IMR-90 (cell line): Measurements from ENCODE around the gene IGSF3. TPM values are rescaled to one million over a fixed set of nuclear protein-coding genes. Genes with fewer than 3 reads are reported as not detected.
"Not testable (repeated sequence)": the region's sequence is repeated elsewhere in the genome, so short reads cannot be mapped to it uniquely, and the experiment has no call there.

Experiments used
- ATAC-seq: fragments of 200-7000 bp; cut with Tn5 transposase; 2 replicates; pipeline ENCODE4 v1.9.1; 2020; ENCODE audit warnings: low read depth, mild to moderate bottlenecking, moderate library complexity
- BruUV-seq: library from RNA; stranded (reverse); fragments of 400-500 nt; replicated peaks from 2 replicates; lab custom pipeline; 2021; lab: Mats Ljungman, UMichigan
- CTCF ChIA-PET: fragments of 300-600 bp; formaldehyde crosslinking; extraction: SDS; loops from one replicate; lab custom pipeline; 2021; ENCODE audit warnings: antibody characterized with exemption; lab: Yijun Ruan, JAX
- POLR2A ChIA-PET: fragments of 300-600 bp; sonication (Branson Sonifier 250); formaldehyde crosslinking; loops from one replicate; lab custom pipeline; 2022; ENCODE audit warnings: antibody characterized with exemption; ENCODE audit not compliant: unreplicated experiment; lab: Charles Lee
- DNase-seq: peaks from one replicate; pipeline ENCODE4 v3.0.0; 2013
- H2AFZ ChIP-seq: replicated peaks from 2 replicates; pipeline ENCODE3; 2013; ENCODE audit warnings: low read length, mild to moderate bottlenecking; ENCODE audit not compliant: poor library complexity
- H2AK5ac ChIP-seq: 2 replicates; pipeline ENCODE4 v1.6.1; 2013; ENCODE audit warnings: low read depth, low read length, inconsistent platforms
- H2AK9ac ChIP-seq: replicated peaks from 2 replicates; pipeline ENCODE3; 2013; ENCODE audit warnings: mild to moderate bottlenecking, low read depth, low read length, moderate library complexity; ENCODE audit not compliant: poor library complexity
- H2BK120ac ChIP-seq: 2 replicates; pipeline ENCODE4 v1.6.1; 2013; ENCODE audit warnings: low read depth, low read length, inconsistent platforms
- H2BK15ac ChIP-seq: 3 replicates; pipeline ENCODE4 v1.6.1; 2013; ENCODE audit warnings: low read depth, low read length, inconsistent platforms
- H2BK20ac ChIP-seq: 2 replicates; pipeline ENCODE4 v1.6.1; 2013; ENCODE audit warnings: low read depth, mild to moderate bottlenecking, inconsistent platforms, low read length, moderate library complexity
- H2BK5ac ChIP-seq: 2 replicates; pipeline ENCODE4 v1.6.1; 2013; ENCODE audit warnings: mild to moderate bottlenecking, low read depth, low read length, inconsistent platforms; ENCODE audit not compliant: poor library complexity, severe bottlenecking
- H3K14ac ChIP-seq: replicated peaks from 2 replicates; pipeline ENCODE4 v1.6.1; 2013; ENCODE audit warnings: low read depth, low read length, inconsistent platforms
- H3K18ac ChIP-seq: 2 replicates; pipeline ENCODE4 v1.6.1; 2013; ENCODE audit warnings: low read depth, low read length, control low read depth
- H3K23ac ChIP-seq: 2 replicates; pipeline ENCODE4 v1.6.1; 2013; ENCODE audit warnings: low read depth, low read length, inconsistent platforms
- H3K27ac ChIP-seq: 2 replicates; pipeline ENCODE4 v1.5.1; 2013; ENCODE audit warnings: mild to moderate bottlenecking, control low read depth, low read length; ENCODE audit not compliant: insufficient read depth
- H3K27me3 ChIP-seq: 2 replicates; pipeline ENCODE4 v1.6.1; 2013; ENCODE audit warnings: low read length; ENCODE audit not compliant: control insufficient read depth, insufficient read depth
- H3K36me3 ChIP-seq: 2 replicates; pipeline ENCODE4 v1.6.1; 2013; ENCODE audit warnings: low read length, mixed read lengths; ENCODE audit not compliant: control insufficient read depth, insufficient read depth
- H3K4ac ChIP-seq: 2 replicates; pipeline ENCODE4 v1.6.1; 2013; ENCODE audit warnings: low read depth, low read length, inconsistent platforms
- H3K4me1 ChIP-seq: 2 replicates; pipeline ENCODE4 v1.6.1; 2013; ENCODE audit warnings: low read length, mixed read lengths; ENCODE audit not compliant: control insufficient read depth, insufficient read depth
- H3K4me2 ChIP-seq: 2 replicates; pipeline ENCODE4 v1.6.1; 2013; ENCODE audit warnings: low read depth, mild to moderate bottlenecking, control low read depth, low read length, moderate library complexity
- H3K4me3 ChIP-seq: 2 replicates; pipeline ENCODE4 v1.5.1; 2013; ENCODE audit warnings: low read depth, mild to moderate bottlenecking, control low read depth, low read length, moderate library complexity; ENCODE audit not compliant: insufficient read depth
- H3K56ac ChIP-seq: 2 replicates; pipeline ENCODE4 v1.6.1; 2013; ENCODE audit warnings: low read length, inconsistent platforms; ENCODE audit not compliant: insufficient read depth; ENCODE audit errors: extremely low read depth
- H3K79me1 ChIP-seq, 2 experiments: 2 replicates each; pipeline ENCODE4 v1.6.1; 2013; ENCODE audit warnings: low read length in 2 of 2, inconsistent platforms in 1 of 2, low read depth in 1 of 2
- H3K9ac ChIP-seq: 2 replicates; pipeline ENCODE4 v1.6.1; 2013; ENCODE audit warnings: low read depth, low read length, control low read depth
- H3K9me1 ChIP-seq: 2 replicates; pipeline ENCODE4 v1.6.1; 2013; ENCODE audit warnings: low read length, inconsistent platforms; ENCODE audit not compliant: insufficient read depth
- H3K9me3 ChIP-seq: 2 replicates; pipeline ENCODE4 v1.6.1; 2013; ENCODE audit warnings: low read length; ENCODE audit not compliant: control insufficient read depth, insufficient read depth
- H4K20me1 ChIP-seq: 2 replicates; pipeline ENCODE4 v1.6.1; 2013; ENCODE audit warnings: low read length, inconsistent platforms; ENCODE audit not compliant: insufficient read depth
- H4K5ac ChIP-seq: 2 replicates; pipeline ENCODE4 v1.6.1; 2013; ENCODE audit warnings: mild to moderate bottlenecking, low read depth, low read length, control low read depth
- H4K8ac ChIP-seq, 2 experiments: 2 replicates each; pipeline ENCODE4 v1.6.1; 2013; ENCODE audit warnings: low read depth in 2 of 2, low read length in 2 of 2, control low read depth in 1 of 2, inconsistent platforms in 1 of 2
- H4K91ac ChIP-seq: 2 replicates; pipeline ENCODE4 v1.6.1; 2013; ENCODE audit warnings: low read depth, low read length, inconsistent platforms; ENCODE audit not compliant: insufficient read depth
- WGBS, 2 experiments: methylation state at CpG; one replicate each; pipeline versions ENCODE4 v1.1.5 to v1.1.7; 2013; ENCODE audit warnings: missing lambda C conversion rate in 2 of 2; ENCODE audit not compliant: insufficient read length in 1 of 2; ENCODE audit errors: extremely low coverage in 2 of 2; 5-methylcytosine and 5-hydroxymethylcytosine counted together
- dilution Hi-C: fragments of 300-500 bp; cut with HindIII; formaldehyde crosslinking; loops from one replicate; pipeline ENCODE4 v1.14.3; 2018; ENCODE audit warnings: low sequenced_read_pairs; ENCODE audit not compliant: unreplicated experiment
- in situ Hi-C: fragments of 300-500 bp; cut with MboI; formaldehyde crosslinking; loops from 3 replicates; pipeline ENCODE4 v1.14.3; 2019; ENCODE audit warnings: low sequenced_read_pairs, inconsistent platforms, mixed read lengths
- intact Hi-C: fragments of 100-400 bp; cut with micrococcal nuclease; formaldehyde crosslinking; loops from 2 replicates; pipeline ENCODE4 v1.10.0; 2022
- polyA plus RNA-seq, 3 experiments: library from polyadenylated mRNA; depleted of rRNA; stranded (reverse); fragments of >200 nt; gene quantifications; 2 replicates each; pipeline ENCODE4 v1.2.3, GENCODE V29; 2012; ENCODE audit warnings: low replicate concordance in 1 of 3
- total RNA-seq: library from RNA; depleted of rRNA; stranded (reverse); fragments of >200 nt; gene quantifications from 2 replicates; pipeline ENCODE4 v1.2.3, GENCODE V29; 2012

The IGSF3 gene
- total and polyA plus RNA-seq, 2 of the 4 experiments (the other 2 are of a cell fraction), result under 0.01 to 0.02 TPM

GRCh38 chr1:116627357-116627756 lies 40.2 kb downstream of the IGSF3 start:
- H4K8ac ChIP-seq, intact Hi-C loops, H3K27ac ChIP-seq, H4K5ac ChIP-seq, H3K9ac ChIP-seq, H3K79me1 ChIP-seq, H2BK5ac ChIP-seq, H2AK9ac ChIP-seq, H3K27me3 ChIP-seq, in situ Hi-C loops, H2AK5ac ChIP-seq, H4K91ac ChIP-seq, H3K18ac ChIP-seq, DNase-seq, H3K4ac ChIP-seq, H2BK20ac ChIP-seq, H3K4me1 ChIP-seq, H4K20me1 ChIP-seq, H3K9me1 ChIP-seq, H3K14ac ChIP-seq, BruUV-seq, H3K4me3 ChIP-seq, H3K23ac ChIP-seq, H2BK120ac ChIP-seq, H3K9me3 ChIP-seq, POLR2A ChIA-PET, H3K36me3 ChIP-seq, H2BK15ac ChIP-seq, H3K56ac ChIP-seq, H2AFZ ChIP-seq, ATAC-seq, CTCF ChIA-PET, dilution Hi-C loops, H3K4me2 ChIP-seq: not testable (repeated sequence)
- 0% methylated on average over 1 of the region's 7 CpGs; no CpG with 5 or more reads in 1 of the 2 experiments for WGBS, 2 experiments

- H3K36me3 ChIP-seq, CTCF ChIA-PET, H4K20me1 ChIP-seq, H3K27me3 ChIP-seq, H4K8ac ChIP-seq, H2AFZ ChIP-seq, H3K14ac ChIP-seq, H3K9me3 ChIP-seq, H3K79me1 ChIP-seq, H2AK5ac ChIP-seq, H3K27ac ChIP-seq, H3K9ac ChIP-seq, H2BK20ac ChIP-seq, in situ Hi-C loops, DNase-seq, H3K23ac ChIP-seq, H3K4me3 ChIP-seq, H3K9me1 ChIP-seq, intact Hi-C loops, H3K18ac ChIP-seq, ATAC-seq, H2AK9ac ChIP-seq, POLR2A ChIA-PET, H2BK5ac ChIP-seq, H2BK15ac ChIP-seq, H2BK120ac ChIP-seq, H3K4ac ChIP-seq, H4K91ac ChIP-seq, dilution Hi-C loops, H3K4me2 ChIP-seq, H4K5ac ChIP-seq, H3K4me1 ChIP-seq, BruUV-seq, H3K56ac ChIP-seq: not testable (repeated sequence)
- WGBS, 2 experiments, result no CpG with 5 or more reads among the region's 7 CpGs
Measured at GRCh38 chr1:116626915-116627314, 40.6 kb downstream of the IGSF3 start.
